ENCODE data around the gene TUBB3.

GRCh38 chr16:89900885-89901284, 22.3 kb upstream of the TUBB3 start:
- no peak for TF ChIP-seq RARB (CRISPR knock-in tag; IDR thresholded peaks at IDR 0.05)
- TF ChIP-seq ZC3H10 (CRISPR knock-in tag; IDR thresholded peaks at IDR 0.05), result no peak
- no peak for TF ChIP-seq BACH2 (CRISPR knock-in tag; IDR thresholded peaks at IDR 0.05; ENCODE audit: borderline replicate concordance)
